Stimulated activated naive CD8-positive, alpha-beta T cell treated with anti-CD3 and anti-CD28 coated beads, Interleukin-15, Interleukin-2, amounts not matched to agents 100 ng/mL and 50 ng/mL, for 24 hours (primary cell): ENCODE measurements around the gene LRRC8E.

Source experiments
- H3K27ac Mint-ChIP-seq: one replicate; pipeline ENCODE4 v1.8.0; 2021; ENCODE audit warnings: mild to moderate bottlenecking, mixed read lengths
- H3K27me3 Mint-ChIP-seq: one replicate; pipeline ENCODE4 v1.8.0; 2021; ENCODE audit warnings: mixed read lengths
- H3K36me3 Mint-ChIP-seq: one replicate; pipeline ENCODE4 v1.8.0; 2021; ENCODE audit warnings: low read depth, mixed read lengths
- H3K4me1 Mint-ChIP-seq: one replicate; pipeline ENCODE4 v1.8.0; 2021; ENCODE audit warnings: low read depth, mixed read lengths
- H3K4me3 Mint-ChIP-seq: one replicate; pipeline ENCODE4 v1.8.0; 2021; ENCODE audit warnings: mild to moderate bottlenecking, mixed read lengths
- H3K9me3 Mint-ChIP-seq: one replicate; pipeline ENCODE4 v1.8.0; 2021; ENCODE audit warnings: mixed read lengths

Gene LRRC8E

DNA sequence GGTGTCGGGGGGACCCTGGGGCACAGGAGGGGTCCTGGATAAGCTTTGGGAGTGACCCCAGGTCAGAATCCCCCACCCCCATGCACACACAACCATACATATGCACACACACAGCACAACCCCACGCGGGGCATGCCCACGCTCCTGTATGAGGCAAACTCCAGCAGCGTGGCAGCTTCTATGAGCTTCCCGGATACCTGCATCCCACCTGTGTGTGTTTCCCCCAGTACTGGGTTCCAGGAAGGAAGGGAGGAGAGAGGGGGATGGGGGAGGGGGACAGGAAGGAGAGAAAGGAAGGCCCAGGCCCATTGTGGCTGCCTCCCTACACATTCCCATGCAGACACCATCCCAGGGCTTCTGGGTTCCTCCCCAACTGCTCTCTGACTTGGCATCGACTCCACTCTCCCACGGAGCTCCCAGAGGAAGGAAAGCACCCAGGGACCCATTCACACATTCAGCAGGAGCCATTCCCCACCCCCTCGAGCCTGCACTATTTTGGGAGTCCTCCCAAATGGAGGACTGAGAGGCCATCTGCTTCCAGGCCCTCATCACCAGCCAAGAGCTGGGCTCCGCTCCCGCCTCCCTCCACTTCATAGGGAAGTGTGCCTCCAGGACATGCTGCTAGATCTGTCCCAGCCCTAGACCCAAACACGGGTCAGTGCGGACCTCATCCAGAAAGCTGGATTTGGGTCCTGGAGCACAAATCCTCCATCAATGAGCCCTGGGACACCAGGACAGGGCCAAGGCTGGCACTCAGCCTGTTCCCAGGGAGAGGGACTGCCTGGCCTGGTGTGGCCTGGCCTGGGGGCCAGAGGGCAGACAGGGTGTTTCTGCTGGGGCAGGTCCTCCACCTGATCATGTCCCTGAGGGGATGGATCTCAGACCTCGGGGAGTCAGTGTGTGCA, 27.3 kb upstream of the LRRC8E start:
- Mint-ChIP-seq H3K27ac (no peak overlapping the region), H3K9me3 (no peaks in the 10 kb centered on the region), H3K4me3 (no peak overlapping the region)

DNA sequence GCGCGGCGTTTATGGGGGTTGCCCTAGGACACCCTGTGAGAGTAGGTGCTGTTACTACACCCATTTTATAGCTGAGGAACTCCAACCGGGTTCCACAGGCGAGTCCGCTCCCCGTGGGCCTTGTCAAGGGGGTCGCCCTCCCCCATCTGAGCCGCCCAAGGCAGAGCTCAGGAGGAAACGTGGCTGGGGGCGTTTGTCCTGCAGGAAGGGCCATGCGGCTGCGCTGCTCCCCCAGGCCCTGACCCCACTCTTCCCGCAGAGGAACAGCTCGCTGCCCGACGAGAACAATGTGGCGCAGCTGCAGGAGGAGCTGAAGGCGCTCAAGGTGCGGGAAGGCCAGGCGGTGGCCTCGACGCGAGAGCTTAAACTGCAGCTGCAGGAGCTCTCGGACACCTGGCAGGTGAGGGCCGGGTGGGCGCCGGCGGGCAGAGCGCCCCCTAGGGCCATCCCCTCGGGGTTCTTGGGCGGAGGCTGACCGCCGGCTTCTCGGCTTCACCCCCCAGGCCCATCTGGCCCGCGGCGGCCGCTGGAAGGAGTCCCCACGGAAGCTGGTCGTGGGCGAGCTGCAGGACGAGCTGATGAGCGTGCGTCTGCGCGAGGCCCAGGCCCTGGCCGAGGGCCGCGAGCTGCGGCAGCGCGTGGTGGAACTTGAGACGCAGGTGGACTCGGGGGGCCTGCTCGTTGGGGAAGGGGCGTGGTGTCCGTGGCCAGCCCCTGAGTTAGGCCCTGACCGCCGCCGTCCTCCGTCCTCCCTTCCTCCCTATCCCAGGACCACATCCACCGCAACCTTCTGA, 26.5 kb upstream of the LRRC8E start:
- Mint-ChIP-seq H3K27me3 (peaks cover 14% of the 10 kb centered on the region), H3K4me3 (peak overlapping the region; percentile 52), H3K27ac (no peak overlapping the region), H3K9me3 (no peaks in the 10 kb centered on the region), H3K36me3 (no peaks in the 10 kb centered on the region), H3K4me1 (peaks cover 16% of the 10 kb centered on the region)

More for the DNA sequence above, 27.3 kb upstream of the LRRC8E start:
- H3K4me1 Mint-ChIP-seq = peaks cover 16% of the 10 kb centered on the region
- no peaks in the 10 kb centered on the region for H3K36me3 Mint-ChIP-seq
- H3K27me3 Mint-ChIP-seq = peaks cover 14% of the 10 kb centered on the region

DNA sequence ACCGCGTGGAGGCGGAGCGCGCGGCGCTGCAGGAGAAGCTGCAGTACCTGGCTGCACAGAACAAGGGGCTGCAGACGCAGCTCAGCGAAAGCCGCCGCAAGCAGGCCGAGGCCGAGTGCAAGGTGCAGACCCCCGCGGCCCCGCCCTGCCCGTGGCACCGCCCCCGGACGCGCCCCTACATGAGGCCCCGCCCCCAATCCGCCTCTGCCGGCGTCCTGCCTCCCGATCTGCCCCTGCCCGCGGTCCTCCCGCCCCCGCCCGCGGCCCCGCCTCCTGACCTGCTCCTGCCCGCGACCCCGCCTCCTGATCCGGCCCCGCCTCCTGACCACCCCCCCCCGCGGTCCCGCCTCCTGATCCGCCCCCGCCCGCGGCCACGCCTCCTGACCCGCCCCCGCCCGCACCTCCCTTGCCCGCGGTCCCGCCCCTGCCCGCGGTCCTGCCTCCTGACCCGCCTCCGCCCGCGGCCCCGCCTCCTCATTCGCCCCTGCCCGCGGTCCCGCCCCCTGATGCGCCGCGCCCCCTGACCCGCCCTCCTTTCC, 25.8 kb upstream of the LRRC8E start:
- Mint-ChIP-seq H3K4me3 (peak overlapping the region; percentile 52), H3K9me3 (no peaks in the 10 kb centered on the region), H3K27ac (no peak overlapping the region), H3K4me1 (peaks cover 16% of the 10 kb centered on the region), H3K27me3 (peaks cover 18% of the 10 kb centered on the region), H3K36me3 (no peaks in the 10 kb centered on the region)

DNA sequence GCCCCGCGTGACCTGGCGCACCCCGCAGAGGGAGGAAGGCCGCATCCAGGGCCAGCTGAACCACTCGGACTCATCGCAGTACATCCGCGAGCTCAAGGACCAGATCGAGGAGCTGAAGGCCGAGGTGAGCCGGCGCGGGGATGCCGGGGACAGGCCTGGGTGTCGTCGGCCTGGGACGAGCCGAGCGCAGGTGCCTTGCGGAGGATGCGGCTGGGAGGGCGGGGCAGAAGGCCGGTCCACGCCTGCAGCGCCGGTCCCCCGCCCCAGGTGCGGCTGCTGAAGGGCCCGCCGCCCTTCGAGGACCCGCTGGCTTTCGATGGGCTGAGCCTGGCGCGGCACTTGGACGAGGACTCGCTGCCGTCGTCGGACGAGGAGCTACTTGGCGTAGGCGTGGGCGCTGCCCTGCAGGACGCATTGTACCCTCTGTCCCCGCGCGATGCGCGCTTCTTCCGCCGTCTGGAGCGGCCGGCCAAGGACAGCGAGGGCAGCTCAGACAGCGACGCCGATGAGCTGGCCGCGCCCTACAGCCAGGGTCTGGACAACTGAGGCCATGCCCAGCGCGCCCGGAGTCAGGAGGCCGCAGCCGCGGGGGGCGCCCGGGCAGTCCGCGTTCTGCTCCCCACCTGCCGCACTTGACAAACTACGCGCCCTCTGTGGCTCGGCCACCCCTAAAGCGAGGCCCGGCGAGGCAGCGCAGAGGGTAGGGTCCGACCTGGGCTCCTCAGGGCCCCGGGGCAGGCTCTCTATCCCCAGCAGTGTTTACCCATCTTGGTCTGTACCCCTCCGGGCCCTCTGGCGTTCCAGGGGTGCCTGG, 24.9 kb upstream of the LRRC8E start:
- H3K36me3 Mint-ChIP-seq = no peaks in the 10 kb centered on the region
- H3K27ac Mint-ChIP-seq = no peak overlapping the region
- H3K9me3 Mint-ChIP-seq = no peaks in the 10 kb centered on the region
- H3K4me3 Mint-ChIP-seq = no peak overlapping the region
- peaks cover 24% of the 10 kb centered on the region for H3K4me1 Mint-ChIP-seq
- peaks cover 21% of the 10 kb centered on the region for H3K27me3 Mint-ChIP-seq

DNA sequence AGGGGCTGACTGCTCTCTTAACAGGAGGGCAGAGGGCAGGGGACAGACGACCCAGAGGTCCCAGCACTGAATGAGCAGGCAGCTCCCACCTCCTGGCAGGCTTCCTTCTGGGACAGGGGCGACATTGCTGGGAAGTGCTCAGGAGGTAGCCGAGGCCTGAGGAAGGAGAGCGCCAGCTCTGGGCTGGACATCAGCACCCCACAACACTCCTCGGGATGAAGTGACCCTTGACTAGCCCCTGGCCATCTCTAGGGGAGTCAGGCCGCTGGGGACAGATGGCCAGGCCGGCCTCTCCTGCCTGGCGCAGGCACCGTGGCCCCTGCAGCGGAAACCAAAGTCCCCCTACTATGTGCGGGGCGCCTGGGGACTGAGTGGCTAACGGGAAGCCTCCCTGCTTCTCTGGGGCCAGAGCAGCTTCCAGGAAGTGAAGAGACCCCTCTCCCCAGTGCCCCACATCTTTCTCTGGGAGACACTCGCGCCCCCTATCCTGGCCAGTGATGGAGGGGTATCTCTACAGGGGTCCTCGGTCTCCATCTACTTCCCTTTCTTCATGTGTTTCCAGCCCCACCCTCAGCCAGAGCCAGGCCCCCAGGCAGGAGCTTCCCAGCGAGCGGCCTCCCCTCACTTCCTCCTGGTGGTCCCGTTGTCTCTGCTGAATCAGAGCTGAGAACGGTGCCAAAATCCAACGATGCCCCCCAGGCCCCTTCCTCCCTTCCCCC, 24.2 kb upstream of the LRRC8E start:
- H3K27me3 Mint-ChIP-seq = peaks cover 21% of the 10 kb centered on the region
- H3K4me3 Mint-ChIP-seq = no peak overlapping the region
- H3K4me1 Mint-ChIP-seq = peaks cover 24% of the 10 kb centered on the region

DNA sequence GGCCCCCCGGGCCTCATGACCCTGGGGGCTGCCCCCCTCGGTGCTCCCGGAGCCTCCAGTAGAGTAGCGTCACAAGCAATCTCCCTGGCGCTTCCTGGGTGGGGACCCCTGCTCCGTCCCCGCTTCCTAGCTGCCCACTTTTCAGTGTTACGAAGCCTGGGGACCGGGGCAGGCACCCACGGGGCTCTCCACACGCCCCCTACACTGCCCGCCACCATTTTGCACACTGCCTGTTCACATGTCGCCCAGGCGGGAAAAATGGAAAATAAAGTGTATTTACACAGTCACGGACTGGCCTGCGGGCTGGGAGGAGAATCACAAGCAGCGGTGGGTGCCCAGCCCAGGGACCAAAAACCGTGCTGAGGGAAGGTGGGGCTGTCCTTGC, 23.6 kb upstream of the LRRC8E start:
- Mint-ChIP-seq H3K4me3 (no peak overlapping the region), H3K27ac (no peak overlapping the region), H3K27me3 (peaks cover 21% of the 10 kb centered on the region), H3K4me1 (peaks cover 24% of the 10 kb centered on the region), H3K9me3 (no peaks in the 10 kb centered on the region), H3K36me3 (no peaks in the 10 kb centered on the region)

More for the DNA sequence above, 24.2 kb upstream of the LRRC8E start:
- H3K9me3 Mint-ChIP-seq = no peaks in the 10 kb centered on the region
- H3K36me3 Mint-ChIP-seq = no peaks in the 10 kb centered on the region
- no peak overlapping the region for H3K27ac Mint-ChIP-seq

DNA sequence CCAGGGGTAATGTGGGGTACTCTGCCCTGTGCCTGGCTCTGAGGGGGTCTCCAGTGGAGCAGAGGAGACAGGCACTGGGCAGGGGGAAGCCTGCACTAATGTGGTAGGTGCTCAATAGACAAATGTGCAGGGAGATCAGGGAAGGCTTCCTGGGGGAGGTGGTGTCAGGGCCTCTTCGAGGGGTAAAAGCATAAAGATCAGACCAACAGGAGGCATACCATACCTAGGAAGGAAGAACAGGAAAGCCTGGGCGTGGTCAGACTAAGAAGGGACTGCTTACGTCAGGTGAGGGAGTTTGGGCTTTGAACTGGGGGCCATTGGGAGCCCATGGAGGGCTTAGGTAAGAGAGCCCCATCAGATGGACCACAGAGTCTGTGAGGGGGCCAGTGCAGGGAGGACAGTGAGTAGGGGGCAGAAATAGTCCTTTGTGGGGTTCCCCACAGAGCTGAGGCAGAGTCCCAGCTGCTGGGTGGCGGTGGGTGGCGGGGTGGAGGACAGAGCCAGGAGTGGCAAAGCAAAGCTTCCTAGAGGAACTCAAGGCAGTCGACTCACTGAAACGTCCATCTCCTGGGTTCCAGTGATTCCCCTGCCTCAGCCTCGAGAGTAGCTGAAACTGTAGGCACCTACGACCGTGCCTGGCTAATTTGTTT, 22.9 kb upstream of the LRRC8E start:
- H3K27me3 Mint-ChIP-seq = peaks cover 21% of the 10 kb centered on the region
- no peak overlapping the region for H3K4me3 Mint-ChIP-seq

DNA sequence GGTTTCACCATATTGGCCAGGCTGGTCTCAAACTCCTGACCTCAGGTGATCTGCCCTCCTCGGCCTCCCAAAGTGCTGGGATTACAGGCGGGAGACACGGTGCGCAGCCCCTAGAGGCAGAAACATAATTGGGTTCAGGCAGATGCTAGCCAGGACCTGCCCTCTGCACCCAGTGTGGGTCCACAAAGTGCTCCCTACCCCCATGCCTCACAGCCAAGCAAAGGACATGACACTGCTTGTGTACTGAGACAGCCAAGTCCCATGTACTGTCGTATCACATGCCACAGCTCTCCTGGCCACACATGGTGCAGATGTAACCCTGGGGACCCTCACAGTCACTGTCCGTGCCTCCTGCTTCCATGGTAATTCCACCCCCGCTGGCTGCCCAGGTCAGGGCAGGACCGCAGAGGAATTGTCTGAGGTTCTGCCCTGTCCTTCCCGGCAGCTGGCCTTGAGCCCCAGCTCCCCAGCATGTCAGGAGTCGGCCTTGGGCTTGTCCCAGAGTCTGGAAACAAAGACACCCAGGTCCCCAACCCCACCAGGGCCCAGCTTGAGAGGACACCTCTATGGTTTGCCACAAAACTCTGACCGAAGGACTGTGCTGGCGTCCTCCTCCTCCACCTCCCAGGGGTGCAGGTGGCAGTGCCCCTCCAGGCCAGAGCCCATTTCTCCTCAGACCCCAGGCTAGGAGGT, 21.8 kb upstream of the LRRC8E start:
- H3K9me3 Mint-ChIP-seq = no peaks in the 10 kb centered on the region
- H3K4me1 Mint-ChIP-seq = peaks cover 27% of the 10 kb centered on the region
- no peaks in the 10 kb centered on the region for H3K36me3 Mint-ChIP-seq
- peaks cover 25% of the 10 kb centered on the region for H3K27me3 Mint-ChIP-seq
- no peak overlapping the region for H3K27ac Mint-ChIP-seq
- H3K4me3 Mint-ChIP-seq = no peak overlapping the region

More for the DNA sequence above, 22.9 kb upstream of the LRRC8E start:
- no peak overlapping the region for H3K27ac Mint-ChIP-seq
- peaks cover 24% of the 10 kb centered on the region for H3K4me1 Mint-ChIP-seq
- no peaks in the 10 kb centered on the region for H3K36me3 Mint-ChIP-seq
- H3K9me3 Mint-ChIP-seq = no peaks in the 10 kb centered on the region

DNA sequence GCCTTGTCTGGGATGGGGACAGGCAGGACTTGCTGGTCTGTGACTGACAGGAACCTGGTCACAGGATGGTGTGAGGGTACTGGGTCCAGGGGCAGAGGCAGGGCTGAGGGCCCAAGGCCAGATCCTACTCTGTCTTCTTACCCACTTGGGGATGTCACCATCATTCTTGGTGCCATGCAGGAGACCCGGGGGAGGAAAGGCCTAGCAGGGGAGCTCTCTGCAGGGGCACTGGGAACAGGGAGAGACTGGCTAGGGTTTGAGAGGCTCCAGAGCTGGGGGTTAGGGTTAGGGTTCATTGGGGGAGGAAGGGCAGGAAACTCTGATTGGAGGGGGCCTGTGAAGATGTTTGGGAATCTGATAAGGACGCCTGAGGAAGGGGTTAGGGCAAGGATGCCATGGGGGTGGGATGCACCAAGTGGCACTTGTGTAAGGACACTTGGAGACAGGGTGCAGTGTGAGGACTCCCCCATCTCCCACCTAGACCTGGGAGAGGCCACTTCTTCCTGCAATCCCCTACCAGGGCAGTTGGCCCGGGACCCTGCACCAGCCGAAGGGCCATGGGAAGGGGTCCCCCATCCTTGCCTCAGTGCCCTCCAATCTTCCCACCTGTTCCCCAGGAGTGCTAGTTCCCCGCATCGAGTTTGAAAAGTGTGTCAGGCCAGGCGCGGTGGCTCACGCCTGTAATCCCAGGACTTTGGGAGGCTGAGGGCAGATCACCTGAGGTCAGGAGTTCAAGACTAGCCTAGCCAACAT, 21.0 kb upstream of the LRRC8E start:
- peaks cover 30% of the 10 kb centered on the region for H3K4me1 Mint-ChIP-seq
- H3K27me3 Mint-ChIP-seq = peaks cover 32% of the 10 kb centered on the region
- H3K27ac Mint-ChIP-seq = no peak overlapping the region
- no peaks in the 10 kb centered on the region for H3K36me3 Mint-ChIP-seq
- H3K4me3 Mint-ChIP-seq = no peak overlapping the region
- no peaks in the 10 kb centered on the region for H3K9me3 Mint-ChIP-seq

DNA sequence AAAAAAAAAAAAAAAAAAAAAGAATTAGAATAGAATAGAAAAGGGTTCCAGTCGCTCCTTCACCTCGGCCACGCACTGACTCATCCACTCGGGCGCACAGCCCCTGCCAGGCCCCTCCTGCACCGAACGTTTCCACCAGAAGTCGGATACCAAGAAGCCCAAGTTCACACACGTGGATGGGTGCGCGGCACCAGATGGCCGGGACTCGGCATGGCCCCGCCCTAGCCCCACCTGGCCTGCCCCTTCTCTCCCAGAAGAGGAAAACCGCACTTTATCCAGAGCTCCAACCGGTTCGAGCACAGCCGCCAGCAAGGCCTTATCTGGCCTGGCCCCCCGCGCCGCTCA, 20.0 kb upstream of the LRRC8E start:
- Mint-ChIP-seq H3K27ac (no peak overlapping the region), H3K9me3 (no peaks in the 10 kb centered on the region), H3K4me1 (peaks cover 29% of the 10 kb centered on the region)

DNA sequence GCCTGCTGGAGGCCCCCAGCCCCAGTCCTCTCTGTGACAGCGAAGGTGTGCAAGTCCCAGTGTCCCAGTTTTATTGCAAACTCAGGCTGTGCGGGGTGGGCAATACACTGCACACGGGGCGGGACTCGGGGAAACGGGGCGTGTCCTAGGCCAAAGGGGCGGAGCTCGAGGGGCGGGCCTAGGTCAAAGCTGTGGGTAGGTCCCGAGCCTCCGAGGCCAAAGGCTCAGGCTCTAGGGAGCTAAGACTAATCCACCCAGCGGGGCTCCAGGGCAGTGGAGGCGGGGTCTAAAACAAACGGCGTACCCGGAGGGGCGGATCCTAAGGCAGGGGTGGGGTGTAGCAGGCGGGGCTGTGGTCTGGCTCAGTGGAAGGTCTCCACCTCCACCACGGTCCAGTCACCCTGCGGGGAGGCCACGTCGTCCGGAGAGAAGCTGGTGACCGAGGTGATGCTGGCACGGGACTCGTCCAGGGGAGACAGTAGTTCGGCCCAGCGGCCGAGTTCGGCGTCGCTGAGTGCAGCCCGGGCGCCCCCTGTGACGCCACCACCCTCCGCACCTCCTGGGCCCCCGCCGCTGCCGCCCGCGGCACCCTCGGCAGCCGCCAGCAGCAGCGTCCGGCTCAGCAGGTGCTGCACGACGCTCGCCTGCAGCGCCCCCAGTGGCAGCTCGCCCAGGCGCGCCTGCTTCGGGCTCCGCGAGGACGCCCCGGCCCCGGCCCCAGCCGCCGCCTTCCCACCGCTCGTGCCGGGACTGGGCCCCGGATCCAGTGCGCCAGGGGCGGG, 19.4 kb upstream of the LRRC8E start:
- Mint-ChIP-seq H3K36me3 (no peaks in the 10 kb centered on the region), H3K27me3 (peaks cover 38% of the 10 kb centered on the region)

More for the DNA sequence above, 20.0 kb upstream of the LRRC8E start:
- peak overlapping the region; percentile 74 for H3K4me3 Mint-ChIP-seq
- no peaks in the 10 kb centered on the region for H3K36me3 Mint-ChIP-seq
- H3K27me3 Mint-ChIP-seq = peaks cover 38% of the 10 kb centered on the region

DNA sequence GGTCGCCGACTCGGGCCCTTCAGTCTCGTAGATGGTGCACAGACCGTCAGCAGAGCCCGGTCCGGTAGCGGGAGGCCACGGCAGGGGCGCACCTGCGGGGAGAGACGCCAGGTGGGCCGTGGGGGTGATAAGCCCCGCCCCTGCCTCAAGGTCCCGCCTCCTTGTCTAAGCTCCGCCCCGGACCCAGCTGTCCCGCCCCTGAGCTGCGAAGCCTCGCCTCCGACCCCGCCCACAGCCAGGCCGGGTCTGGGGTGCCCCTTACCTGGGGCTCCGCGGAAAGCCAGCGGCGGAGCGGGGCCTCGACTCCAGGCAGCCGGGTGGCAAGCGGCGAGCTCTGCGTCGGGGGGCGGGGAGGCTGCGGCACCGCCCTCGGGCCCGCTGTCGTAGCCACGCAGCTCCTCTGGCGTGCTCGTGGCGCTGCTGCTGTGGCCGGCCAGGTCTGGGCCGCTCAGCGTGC, 18.8 kb upstream of the LRRC8E start:
- Mint-ChIP-seq H3K4me3 (no peak overlapping the region), H3K27ac (no peak overlapping the region), H3K9me3 (no peaks in the 10 kb centered on the region), H3K27me3 (peaks cover 34% of the 10 kb centered on the region), H3K36me3 (no peaks in the 10 kb centered on the region), H3K4me1 (peaks cover 32% of the 10 kb centered on the region)

More for the DNA sequence above, 19.4 kb upstream of the LRRC8E start:
- H3K4me3 Mint-ChIP-seq = peak overlapping the region; percentile 74
- H3K9me3 Mint-ChIP-seq = no peaks in the 10 kb centered on the region
- no peak overlapping the region for H3K27ac Mint-ChIP-seq
- peaks cover 32% of the 10 kb centered on the region for H3K4me1 Mint-ChIP-seq
